Activated naive CD4-positive, alpha-beta T cell (primary cell): Measurements from ENCODE around the gene EP300.
A peak's percentile ranks its signal among the peaks of the same experiment; 100 is the strongest.
"Not testable (repeated sequence)": the region's sequence is repeated elsewhere in the genome, so short reads cannot be mapped to it uniquely, and the experiment has no call there.

Experiments
- DNase-seq, 4 experiments: peaks; one replicate each; lab custom pipeline; 2025; lab: John Stamatoyannopoulos, UW

EP300 gene

GRCh38 chr22:41152902-41153301 is 60.5 kb downstream of the EP300 start:
- DNase-seq = no peak

GRCh38 chr22:41157083-41157482 is 64.7 kb downstream of the EP300 start:
- DNase-seq = no peak

GRCh38 chr22:41169157-41169556 is 76.8 kb downstream of the EP300 start:
- no peak for DNase-seq

- DNase-seq = no peak
Measured at GRCh38 chr22:41171996-41172395, 79.6 kb downstream of the EP300 start.

GRCh38 chr22:41175546-41175945 is 83.2 kb downstream of the EP300 start:
- DNase-seq = no peak

GRCh38 chr22:41177040-41177621 is 84.7 kb downstream of the EP300 start:
- no peak for DNase-seq

- no peak for DNase-seq
Measured at GRCh38 chr22:41177622-41178424, 85.4 kb downstream of the EP300 start.

- DNase-seq = no peak
Measured at GRCh38 chr22:41178425-41178975, 86.1 kb downstream of the EP300 start.

GRCh38 chr22:41180362-41180761 is 88.0 kb downstream of the EP300 start:
- DNase-seq = not testable (repeated sequence)

GRCh38 chr22:41180926-41181325 is 88.5 kb downstream of the EP300 start:
- no peak for DNase-seq

GRCh38 chr22:41181349-41182241 is 89.2 kb downstream of the EP300 start:
- DNase-seq = no peak

- DNase-seq = no peak
Measured at GRCh38 chr22:41184679-41185078, 92.3 kb downstream of the EP300 start.

GRCh38 chr22:41191467-41191866 is 99.1 kb downstream of the EP300 start:
- DNase-seq = no peak

- DNase-seq = no peak
Measured at GRCh38 chr22:41193829-41194228, 101.4 kb downstream of the EP300 start.

GRCh38 chr22:41197038-41197972 is 104.9 kb downstream of the EP300 start:
- DNase-seq = peak; percentile 50 to 84 (median 64)

GRCh38 chr22:41198027-41198580 is 105.7 kb downstream of the EP300 start:
- peak in 2 of 4 experiments; percentile 9 to 29 for DNase-seq

GRCh38 chr22:41201141-41201540 is 108.7 kb downstream of the EP300 start:
- no peak for DNase-seq

- no peak for DNase-seq
Measured at GRCh38 chr22:41203118-41203517, 110.7 kb downstream of the EP300 start.

GRCh38 chr22:41204066-41204465 is 111.7 kb downstream of the EP300 start:
- DNase-seq = no peak

- peak; percentile 86 to 97 (median 94) for DNase-seq
Measured at GRCh38 chr22:41204992-41205900, 112.9 kb downstream of the EP300 start, which contains the start of gene L3MBTL2. TSS of gene L3MBTL2 (plus strand) at chr22:41205312. CDS start at chr22:41205363, 51 bp downstream.
